GM12878 (cell line): Measurements from ENCODE around the gene UTP4.

Experiments used
- TF ChIP-seq, protein P1 (sequence below), 3 experiments: IDR thresholded peaks in 2 of 3; conservative IDR thresholded peaks in 1 of 3; 2 replicates each; pipeline ENCODE4 v1.5.1; 2011; ENCODE audit warnings: low read depth in 3 of 3, low read length in 3 of 3, mild to moderate bottlenecking in 3 of 3, control low read depth in 2 of 3, moderate library complexity in 2 of 3, inconsistent platforms in 1 of 3, mixed read lengths in 1 of 3; ENCODE audit not compliant: control insufficient read depth in 2 of 3, insufficient read depth in 1 of 3; ENCODE audit errors: extremely low read depth in 1 of 3
- TF ChIP-seq, protein P2 (sequence below): IDR thresholded peaks from 2 replicates; pipeline ENCODE4 v1.6.1; 2012; ENCODE audit warnings: low read depth, low read length, improper control_type of control experiment

GRCh38 chr16:69100071-69100691 lies 32.3 kb upstream of the UTP4 start:
- TF ChIP-seq, protein P1, sequence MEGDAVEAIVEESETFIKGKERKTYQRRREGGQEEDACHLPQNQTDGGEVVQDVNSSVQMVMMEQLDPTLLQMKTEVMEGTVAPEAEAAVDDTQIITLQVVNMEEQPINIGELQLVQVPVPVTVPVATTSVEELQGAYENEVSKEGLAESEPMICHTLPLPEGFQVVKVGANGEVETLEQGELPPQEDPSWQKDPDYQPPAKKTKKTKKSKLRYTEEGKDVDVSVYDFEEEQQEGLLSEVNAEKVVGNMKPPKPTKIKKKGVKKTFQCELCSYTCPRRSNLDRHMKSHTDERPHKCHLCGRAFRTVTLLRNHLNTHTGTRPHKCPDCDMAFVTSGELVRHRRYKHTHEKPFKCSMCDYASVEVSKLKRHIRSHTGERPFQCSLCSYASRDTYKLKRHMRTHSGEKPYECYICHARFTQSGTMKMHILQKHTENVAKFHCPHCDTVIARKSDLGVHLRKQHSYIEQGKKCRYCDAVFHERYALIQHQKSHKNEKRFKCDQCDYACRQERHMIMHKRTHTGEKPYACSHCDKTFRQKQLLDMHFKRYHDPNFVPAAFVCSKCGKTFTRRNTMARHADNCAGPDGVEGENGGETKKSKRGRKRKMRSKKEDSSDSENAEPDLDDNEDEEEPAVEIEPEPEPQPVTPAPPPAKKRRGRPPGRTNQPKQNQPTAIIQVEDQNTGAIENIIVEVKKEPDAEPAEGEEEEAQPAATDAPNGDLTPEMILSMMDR (IDR thresholded peaks at IDR 0.05 in 2 of 3, conservative IDR thresholded peaks at IDR 0.05 in 1 of 3; ENCODE audit: control insufficient read depth in 2 of 3, extremely low read depth in 1 of 3, insufficient read depth in 1 of 3, low read depth in 3 of 3, low read length in 3 of 3), result no peak
- TF ChIP-seq, protein P2, sequence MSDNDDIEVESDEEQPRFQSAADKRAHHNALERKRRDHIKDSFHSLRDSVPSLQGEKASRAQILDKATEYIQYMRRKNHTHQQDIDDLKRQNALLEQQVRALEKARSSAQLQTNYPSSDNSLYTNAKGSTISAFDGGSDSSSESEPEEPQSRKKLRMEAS, result no peak
